SK-N-SH treated with all-trans-retinoic acid at 6 μM for 48 hours (cell line): Measurements from ENCODE around the gene FAM117B.

Source experiments
- BACH2 ChIP-seq: fragments of 250-450 bp; sonication (Bioruptor Pico); IDR thresholded peaks from 2 replicates; pipeline ENCODE4 v1.9.0; 2021; ENCODE audit warnings: mild to moderate bottlenecking, borderline replicate concordance
- CREB5 ChIP-seq: fragments of 250-450 bp; sonication (Bioruptor Pico); IDR thresholded peaks from 2 replicates; pipeline ENCODE4 v1.5.1; 2020; ENCODE audit warnings: low read depth, mild to moderate bottlenecking, moderate library complexity
- CSDC2 ChIP-seq: fragments of 250-450 bp; sonication (Bioruptor Pico); IDR thresholded peaks from 2 replicates; pipeline ENCODE4 v1.5.0; 2020; ENCODE audit warnings: mild to moderate bottlenecking, moderate library complexity
- ISL1 ChIP-seq: fragments of 250-450 bp; sonication (Bioruptor Pico); IDR thresholded peaks from 2 replicates; pipeline ENCODE4 v2.1.2; 2022; ENCODE audit warnings: mild to moderate bottlenecking, moderate library complexity
- TCF4 ChIP-seq: fragments of 250-450 bp; sonication (Bioruptor Pico); IDR thresholded peaks from 2 replicates; pipeline ENCODE4 v1.8.0; 2021; ENCODE audit warnings: mild to moderate bottlenecking, moderate library complexity, borderline replicate concordance
- ZFP30 ChIP-seq: fragments of 450-650 bp; formaldehyde crosslinking; IDR thresholded peaks from 2 replicates; pipeline ENCODE4 v1.5.0; 2022; ENCODE audit warnings: mild to moderate bottlenecking, moderate library complexity
- TF ChIP-seq, protein P1 (sequence below): fragments of 250-450 bp; sonication (Bioruptor Pico); IDR thresholded peaks from 2 replicates; pipeline ENCODE4 v1.8.0; 2021; ENCODE audit warnings: low read depth, mild to moderate bottlenecking, moderate library complexity, borderline replicate concordance
- TF ChIP-seq, protein P2 (sequence below): fragments of 250-450 bp; sonication (Bioruptor Pico); IDR thresholded peaks from 2 replicates; pipeline ENCODE4 v1.8.0; 2020; ENCODE audit warnings: mild to moderate bottlenecking, moderate library complexity, borderline replicate concordance

- TF ChIP-seq CSDC2: no peak
- TF ChIP-seq CREB5 (CRISPR knock-in tag): no peak
- TF ChIP-seq, protein P1, sequence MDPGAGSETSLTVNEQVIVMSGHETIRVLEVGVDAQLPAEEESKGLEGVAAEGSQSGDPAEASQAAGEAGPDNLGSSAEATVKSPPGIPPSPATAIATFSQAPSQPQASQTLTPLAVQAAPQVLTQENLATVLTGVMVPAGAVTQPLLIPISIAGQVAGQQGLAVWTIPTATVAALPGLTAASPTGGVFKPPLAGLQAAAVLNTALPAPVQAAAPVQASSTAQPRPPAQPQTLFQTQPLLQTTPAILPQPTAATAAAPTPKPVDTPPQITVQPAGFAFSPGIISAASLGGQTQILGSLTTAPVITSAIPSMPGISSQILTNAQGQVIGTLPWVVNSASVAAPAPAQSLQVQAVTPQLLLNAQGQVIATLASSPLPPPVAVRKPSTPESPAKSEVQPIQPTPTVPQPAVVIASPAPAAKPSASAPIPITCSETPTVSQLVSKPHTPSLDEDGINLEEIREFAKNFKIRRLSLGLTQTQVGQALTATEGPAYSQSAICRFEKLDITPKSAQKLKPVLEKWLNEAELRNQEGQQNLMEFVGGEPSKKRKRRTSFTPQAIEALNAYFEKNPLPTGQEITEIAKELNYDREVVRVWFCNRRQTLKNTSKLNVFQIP (CRISPR knock-in tag): no peak
- TF ChIP-seq, protein P2, sequence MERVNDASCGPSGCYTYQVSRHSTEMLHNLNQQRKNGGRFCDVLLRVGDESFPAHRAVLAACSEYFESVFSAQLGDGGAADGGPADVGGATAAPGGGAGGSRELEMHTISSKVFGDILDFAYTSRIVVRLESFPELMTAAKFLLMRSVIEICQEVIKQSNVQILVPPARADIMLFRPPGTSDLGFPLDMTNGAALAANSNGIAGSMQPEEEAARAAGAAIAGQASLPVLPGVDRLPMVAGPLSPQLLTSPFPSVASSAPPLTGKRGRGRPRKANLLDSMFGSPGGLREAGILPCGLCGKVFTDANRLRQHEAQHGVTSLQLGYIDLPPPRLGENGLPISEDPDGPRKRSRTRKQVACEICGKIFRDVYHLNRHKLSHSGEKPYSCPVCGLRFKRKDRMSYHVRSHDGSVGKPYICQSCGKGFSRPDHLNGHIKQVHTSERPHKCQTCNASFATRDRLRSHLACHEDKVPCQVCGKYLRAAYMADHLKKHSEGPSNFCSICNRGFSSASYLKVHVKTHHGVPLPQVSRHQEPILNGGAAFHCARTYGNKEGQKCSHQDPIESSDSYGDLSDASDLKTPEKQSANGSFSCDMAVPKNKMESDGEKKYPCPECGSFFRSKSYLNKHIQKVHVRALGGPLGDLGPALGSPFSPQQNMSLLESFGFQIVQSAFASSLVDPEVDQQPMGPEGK (CRISPR knock-in tag): no peak
- no peak for TF ChIP-seq BACH2 (CRISPR knock-in tag)
- TF ChIP-seq ISL1 (CRISPR knock-in tag): no peak
- no peak for TF ChIP-seq TCF4 (CRISPR knock-in tag)
- no peak for TF ChIP-seq ZFP30 (CRISPR knock-in tag)
Measured at GRCh38 chr2:202635428-202636212, 851 bp downstream of the FAM117B start.
